ENCODE results near the gene FIBP.

Gene FIBP

GRCh38 chr11:65867284-65868071, 20.8 kb downstream of the FIBP start:
- DNase-seq (peak; percentile 54), ATAC-seq (ENCODE audit: insufficient read depth, low read depth) (peak; percentile 12; the same call in 1 of the 3 replicates)
- Histone ChIP-seq H3K36me3 (ENCODE audit: insufficient read depth, low read length) (peaks cover 49% of the 10 kb centered on the region), H3K4me2 (ENCODE audit: insufficient read depth, low read length) (no peak overlapping the region), H2AFZ (ENCODE audit: low read depth, low read length) (no peak overlapping the region), H3K79me2 (ENCODE audit: insufficient read depth, low read length) (peaks cover 10% of the 10 kb centered on the region), H3K27me3 (ENCODE audit: insufficient read depth, low read length, poor library complexity) (no peaks in the 10 kb centered on the region), H3K4me3 (ENCODE audit: low read depth in 1 of 2, low read length in 2 of 2) (no peak overlapping the region), H3K4me1 (ENCODE audit: insufficient read depth, low read length) (peaks cover 21% of the 10 kb centered on the region), H3K9me3 (ENCODE audit: insufficient read depth, low read length, severe bottlenecking) (no peaks in the 10 kb centered on the region), H3K27ac (ENCODE audit: low read length) (no peak overlapping the region), H3K9ac (ENCODE audit: low read depth, low read length) (no peak overlapping the region), H4K20me1 (ENCODE audit: insufficient read depth, low read length) (peaks cover 32% of the 10 kb centered on the region)
- no peak for TF ChIP-seq CTCF (IDR thresholded peaks at IDR 0.05; ENCODE audit: borderline replicate concordance, extremely low read depth, low read length, poor library complexity, severe bottlenecking)
- no peak for TF ChIP-seq EZH2 (IDR thresholded peaks at IDR 0.05; ENCODE audit: borderline replicate concordance, low read depth, low read length, severe bottlenecking)

- Histone ChIP-seq H3K27me3 (ENCODE audit: insufficient read depth, low read length, poor library complexity) (no peaks in the 10 kb centered on the region), H3K4me1 (ENCODE audit: insufficient read depth, low read length) (peaks cover 29% of the 10 kb centered on the region), H3K36me3 (ENCODE audit: insufficient read depth, low read length) (peaks cover 57% of the 10 kb centered on the region), H3K27ac (ENCODE audit: low read length) (no peak overlapping the region), H2AFZ (ENCODE audit: low read depth, low read length) (no peak overlapping the region), H3K79me2 (ENCODE audit: insufficient read depth, low read length) (peaks cover 18% of the 10 kb centered on the region), H4K20me1 (ENCODE audit: insufficient read depth, low read length) (peaks cover 37% of the 10 kb centered on the region), H3K4me2 (ENCODE audit: insufficient read depth, low read length) (no peak overlapping the region), H3K4me3 (ENCODE audit: low read depth in 1 of 2, low read length in 2 of 2) (no peak overlapping the region), H3K9me3 (ENCODE audit: insufficient read depth, low read length, severe bottlenecking) (no peaks in the 10 kb centered on the region), H3K9ac (ENCODE audit: low read depth, low read length) (no peak overlapping the region)
- TF ChIP-seq EZH2 (IDR thresholded peaks at IDR 0.05; ENCODE audit: borderline replicate concordance, low read depth, low read length, severe bottlenecking): no peak
- TF ChIP-seq CTCF (IDR thresholded peaks at IDR 0.05; ENCODE audit: borderline replicate concordance, extremely low read depth, low read length, poor library complexity, severe bottlenecking): no peak
- ATAC-seq (ENCODE audit: insufficient read depth, low read depth) (no peak), DNase-seq (no peak)
These were observed 21.6 kb downstream of the FIBP start for GRCh38 chr11:65866509-65867283.

GRCh38 chr11:65865550-65866172, 22.6 kb downstream of the FIBP start:
- Histone ChIP-seq H4K20me1 (ENCODE audit: insufficient read depth, low read length) (peaks cover 46% of the 10 kb centered on the region), H3K36me3 (ENCODE audit: insufficient read depth, low read length) (peaks cover 66% of the 10 kb centered on the region), H3K27ac (ENCODE audit: low read length) (no peak overlapping the region), H3K9me3 (ENCODE audit: insufficient read depth, low read length, severe bottlenecking) (no peaks in the 10 kb centered on the region), H3K4me2 (ENCODE audit: insufficient read depth, low read length) (no peak overlapping the region), H3K27me3 (ENCODE audit: insufficient read depth, low read length, poor library complexity) (no peaks in the 10 kb centered on the region), H3K79me2 (ENCODE audit: insufficient read depth, low read length) (peaks cover 28% of the 10 kb centered on the region), H2AFZ (ENCODE audit: low read depth, low read length) (no peak overlapping the region), H3K9ac (ENCODE audit: low read depth, low read length) (no peak overlapping the region), H3K4me1 (ENCODE audit: insufficient read depth, low read length) (peaks cover 36% of the 10 kb centered on the region), H3K4me3 (ENCODE audit: low read depth in 1 of 2, low read length in 2 of 2) (no peak overlapping the region)
- ATAC-seq (ENCODE audit: insufficient read depth, low read depth) (no peak), DNase-seq (no peak)
- TF ChIP-seq CTCF (IDR thresholded peaks at IDR 0.05; ENCODE audit: borderline replicate concordance, extremely low read depth, low read length, poor library complexity, severe bottlenecking) (no peak), EZH2 (IDR thresholded peaks at IDR 0.05; ENCODE audit: borderline replicate concordance, low read depth, low read length, severe bottlenecking) (no peak)
